HPDE6-E6E7 (cell line): ENCODE data around the gene ELFN1.

Experiments used
- DNase-seq: peaks from one replicate; pipeline ENCODE4 v3.0.0; 2011; ENCODE audit warnings: missing footprints; ENCODE audit errors: extremely low spot score

The ELFN1 gene

DNA sequence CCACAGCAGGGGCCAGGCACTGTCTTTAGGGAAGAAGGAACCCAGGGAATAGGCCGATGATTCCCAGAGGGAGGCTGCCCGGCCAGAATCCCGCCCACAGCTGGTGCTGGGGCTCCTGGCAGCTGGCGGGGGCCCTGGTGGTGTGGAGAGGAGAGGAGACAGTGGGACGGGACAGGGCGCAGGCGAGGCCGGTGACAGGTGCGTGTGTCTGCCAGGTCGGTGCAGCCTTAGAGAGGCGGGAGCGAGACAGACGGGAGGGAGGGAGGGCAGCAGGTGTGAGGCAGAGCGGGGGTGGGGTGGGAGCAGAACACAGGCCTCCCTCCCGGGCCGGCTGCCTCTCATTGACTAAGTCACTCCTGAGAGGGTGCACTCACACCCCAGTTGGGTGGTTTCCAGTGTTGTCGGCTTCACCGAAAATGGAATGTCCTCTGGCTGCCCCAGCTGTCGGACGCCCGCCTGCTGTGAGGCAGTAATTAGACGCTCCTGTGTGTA, 55.2 kb downstream of the ELFN1 start:
- no peak for DNase-seq

GRCh38 chr7:1725766-1726630, 55.9 kb downstream of the ELFN1 start:
- no peak for DNase-seq

DNA sequence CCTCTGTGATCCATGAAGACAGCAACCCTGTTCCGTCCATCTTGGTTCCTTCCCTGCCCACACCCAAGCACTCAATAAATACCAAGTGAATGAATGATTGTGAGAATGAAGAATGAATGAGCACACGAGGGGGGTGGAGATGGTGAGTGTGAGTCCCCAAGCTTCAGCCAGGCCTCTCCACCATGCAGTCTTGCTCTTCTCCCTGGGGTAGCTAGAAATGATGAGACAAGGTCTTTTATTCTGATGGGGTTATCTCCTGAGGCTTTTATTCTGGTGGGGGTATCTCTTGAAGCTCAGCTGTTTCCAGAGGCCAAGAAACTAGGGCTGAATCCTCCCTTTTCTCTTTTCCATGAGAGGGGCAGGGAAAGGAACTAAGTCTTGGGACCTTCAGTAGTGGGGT, 57.0 kb downstream of the ELFN1 start:
- DNase-seq, result no peak

GRCh38 chr7:1727812-1728570, 57.9 kb downstream of the ELFN1 start:
- DNase-seq, result no peak

DNA sequence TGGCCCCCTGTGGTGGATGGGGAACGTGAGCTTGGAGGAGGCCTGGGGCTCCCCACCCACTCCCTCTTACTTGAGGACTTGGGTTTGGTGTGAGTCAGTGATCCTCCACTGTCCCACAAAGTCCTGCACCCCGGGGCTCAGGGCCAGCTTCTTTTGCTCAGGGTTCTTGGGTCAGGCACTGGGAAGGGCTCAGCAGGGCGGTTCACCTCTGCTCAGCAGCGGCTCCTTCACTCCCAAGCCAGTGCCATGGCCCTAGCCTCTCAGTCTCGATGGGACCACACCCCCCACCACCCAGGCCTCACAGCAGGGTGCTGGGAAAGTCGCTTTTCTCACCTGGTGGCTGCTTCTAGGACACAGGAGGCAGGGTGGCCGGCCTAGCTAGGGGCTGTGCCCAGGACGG, 59.1 kb downstream of the ELFN1 start:
- DNase-seq, result no peak

DNA sequence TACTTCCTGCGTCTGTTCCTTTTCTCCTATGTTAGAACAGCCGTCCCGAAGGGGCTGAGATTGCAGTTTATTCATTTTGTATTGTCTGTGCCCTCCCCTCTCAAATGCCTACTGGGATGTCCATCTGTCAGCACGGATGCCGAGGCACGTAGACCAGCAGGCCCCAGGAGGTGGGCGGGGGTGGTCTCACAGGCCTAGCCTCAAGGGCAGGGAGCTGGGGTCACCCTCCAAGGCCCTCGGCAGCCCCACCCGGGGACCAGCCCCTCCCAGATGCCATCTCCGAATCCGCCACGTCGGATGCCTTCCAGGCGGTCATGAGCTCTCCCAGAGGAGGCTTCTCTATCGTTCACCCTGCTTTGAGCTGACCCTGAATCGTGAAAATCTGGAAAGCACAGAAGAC, 59.7 kb downstream of the ELFN1 start:
- no peak for DNase-seq

DNA sequence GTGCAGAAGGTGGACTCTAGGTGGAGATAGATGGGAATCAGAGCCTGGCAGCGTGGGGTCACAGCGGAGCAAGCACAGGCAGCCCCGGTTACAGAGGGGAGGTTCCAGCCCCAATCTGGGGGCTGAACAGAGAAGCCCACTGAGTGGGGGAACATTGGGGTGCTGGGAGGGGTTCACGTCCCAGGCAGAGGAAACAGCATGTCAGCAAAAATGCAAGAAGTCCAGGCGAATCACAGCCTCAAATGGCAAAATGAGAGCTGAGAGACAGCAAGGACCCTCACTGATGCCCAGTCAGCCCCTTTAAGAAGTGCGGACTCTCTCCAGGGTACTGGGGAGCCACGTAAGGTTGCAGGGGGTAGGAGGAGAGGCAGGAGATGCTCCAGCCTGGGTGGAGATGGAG, 62.0 kb downstream of the ELFN1 start:
- no peak for DNase-seq

DNA sequence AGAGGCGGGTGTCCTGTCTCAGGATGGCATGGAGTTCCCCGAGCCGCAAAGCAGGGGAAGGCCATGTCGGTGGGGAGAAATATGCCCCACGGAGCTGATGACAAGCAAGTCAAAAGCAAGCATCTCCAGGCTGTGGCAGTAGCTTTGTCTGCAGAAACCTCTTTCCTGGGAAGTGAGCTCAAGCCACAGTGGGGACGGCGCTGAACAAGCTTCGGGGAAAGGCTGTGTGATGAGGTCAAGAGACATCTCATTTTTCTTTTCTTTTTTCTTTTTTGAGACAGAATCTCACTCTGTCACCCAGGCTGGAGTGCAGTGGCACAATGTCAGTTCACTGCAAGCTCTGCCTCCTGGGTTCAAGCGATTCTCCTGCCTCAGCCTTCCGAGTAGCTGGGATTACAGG, 62.6 kb downstream of the ELFN1 start:
- no peak for DNase-seq

- no peak for DNase-seq
Observed at GRCh38 chr7:1733206-1733907, 63.3 kb downstream of the ELFN1 start.

- no peak for DNase-seq
Observed at GRCh38 chr7:1733908-1734730, 64.0 kb downstream of the ELFN1 start.

- no peak for DNase-seq
Observed at GRCh38 chr7:1735262-1735661, 65.2 kb downstream of the ELFN1 start.

- DNase-seq, result no peak
Observed at GRCh38 chr7:1735806-1736483, 65.9 kb downstream of the ELFN1 start.

GRCh38 chr7:1736484-1736817, 66.4 kb downstream of the ELFN1 start:
- no peak for DNase-seq

- no peak for DNase-seq
Observed at GRCh38 chr7:1736830-1737229, 66.8 kb downstream of the ELFN1 start.

DNA sequence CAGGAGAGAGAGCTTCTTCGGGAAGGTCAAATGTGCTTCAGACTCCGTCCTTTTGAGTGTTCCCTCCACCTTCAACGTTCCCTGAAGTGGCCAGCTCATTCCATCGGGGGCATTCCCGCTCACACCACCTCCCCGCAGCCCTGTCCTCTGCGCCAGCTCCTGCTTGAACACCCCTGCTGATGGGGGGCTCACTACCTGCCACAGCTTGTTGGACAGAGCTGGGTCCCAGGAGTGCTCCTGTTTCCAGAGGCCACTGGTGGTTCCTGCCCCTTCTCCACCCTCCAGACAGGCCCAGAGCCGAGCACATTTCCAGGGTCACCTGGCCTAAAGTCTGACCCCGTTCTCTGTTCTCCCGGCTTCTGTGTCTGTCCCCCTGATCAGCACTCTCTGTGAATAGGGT, 67.4 kb downstream of the ELFN1 start:
- DNase-seq, result no peak

- no peak for DNase-seq
Observed at GRCh38 chr7:1737956-1738355, 67.9 kb downstream of the ELFN1 start.

- DNase-seq, result no peak
Observed at GRCh38 chr7:1738511-1738910, 68.4 kb downstream of the ELFN1 start.

DNA sequence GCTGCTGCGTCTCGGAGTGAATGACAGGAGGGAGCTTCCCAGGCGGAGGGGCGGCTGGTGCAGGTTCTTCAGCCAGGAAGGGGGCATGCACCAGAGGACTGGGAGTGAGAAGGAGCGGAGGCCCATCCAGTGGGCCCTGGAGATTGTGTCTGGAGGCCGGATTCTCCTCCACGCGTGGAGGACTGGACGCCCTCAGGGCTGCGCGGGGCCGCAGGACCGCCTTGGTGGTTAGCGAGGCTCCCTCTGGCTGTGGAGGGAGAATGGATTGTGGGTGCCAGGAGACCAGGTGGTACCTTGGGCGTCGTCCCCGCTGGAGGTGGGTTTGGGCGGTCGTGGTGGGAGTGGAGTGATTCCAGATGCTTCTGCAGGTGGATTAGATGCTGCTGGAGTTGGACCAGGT, 68.9 kb downstream of the ELFN1 start:
- DNase-seq, result no peak

GRCh38 chr7:1739593-1739992, 69.5 kb downstream of the ELFN1 start:
- DNase-seq, result no peak

DNA sequence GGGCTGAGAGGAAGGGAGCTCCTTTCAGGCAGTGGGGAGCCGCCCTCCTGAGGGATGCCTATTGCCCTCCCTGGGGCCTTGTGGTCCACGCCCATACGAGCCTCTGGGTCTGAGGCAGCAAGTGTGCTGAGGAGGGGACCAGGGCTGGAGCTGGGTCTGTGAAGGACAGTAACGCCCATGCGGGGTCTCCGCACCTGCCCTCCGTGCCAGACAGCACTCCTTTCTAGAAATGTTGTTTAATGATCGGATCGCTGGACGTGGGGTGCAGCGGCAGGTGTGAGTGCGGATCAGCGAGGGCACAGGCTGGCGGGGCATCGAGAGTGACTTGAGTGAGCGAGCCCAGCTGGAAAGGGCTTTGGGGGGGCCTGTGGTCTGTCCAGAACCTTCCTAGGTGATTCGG, 70.1 kb downstream of the ELFN1 start:
- DNase-seq, result no peak

DNA sequence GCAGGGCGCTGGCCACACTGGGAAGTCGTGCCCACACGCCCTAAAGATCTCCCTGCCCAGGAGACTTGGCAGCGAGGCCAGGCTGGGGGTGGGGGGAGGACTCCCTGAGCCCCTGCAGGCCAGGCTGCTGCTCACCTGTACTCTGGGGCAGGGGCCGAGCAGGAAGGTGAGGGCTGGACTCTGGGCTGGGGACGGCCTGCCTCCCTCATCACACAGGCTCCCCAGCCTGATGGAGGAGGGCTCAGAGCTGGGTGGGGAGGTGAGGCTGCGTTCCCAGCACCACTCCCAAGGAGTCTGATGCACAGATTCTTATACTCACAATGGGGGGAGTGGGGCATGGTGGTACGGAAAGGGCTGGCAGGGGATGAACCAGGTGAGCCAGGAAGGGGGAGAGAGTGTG, 71.2 kb downstream of the ELFN1 start:
- DNase-seq, result no peak
